ENCODE data around the gene ANKS1B.

DNA sequence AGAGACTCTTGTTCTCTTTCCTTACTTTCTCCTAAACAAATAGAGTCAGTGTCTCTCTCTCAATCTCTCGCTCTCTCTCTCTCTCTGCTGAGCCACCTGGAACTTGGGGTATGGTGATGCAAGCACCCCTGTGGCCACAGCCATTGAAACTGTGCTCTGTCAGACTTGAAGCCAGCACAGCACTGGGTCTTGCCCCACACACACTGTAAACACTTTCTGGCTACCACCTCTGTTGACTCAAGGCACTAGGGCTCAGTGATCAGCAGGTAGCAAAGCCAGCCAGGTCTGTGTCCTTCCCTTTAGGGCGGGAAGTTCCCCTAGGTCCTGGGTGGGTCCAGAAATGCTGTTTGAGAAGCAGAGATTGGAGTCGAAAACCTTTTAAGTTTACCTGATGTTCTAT lies 463.1 kb downstream of the ANKS1B start:
- TF ChIP-seq, protein P1, sequence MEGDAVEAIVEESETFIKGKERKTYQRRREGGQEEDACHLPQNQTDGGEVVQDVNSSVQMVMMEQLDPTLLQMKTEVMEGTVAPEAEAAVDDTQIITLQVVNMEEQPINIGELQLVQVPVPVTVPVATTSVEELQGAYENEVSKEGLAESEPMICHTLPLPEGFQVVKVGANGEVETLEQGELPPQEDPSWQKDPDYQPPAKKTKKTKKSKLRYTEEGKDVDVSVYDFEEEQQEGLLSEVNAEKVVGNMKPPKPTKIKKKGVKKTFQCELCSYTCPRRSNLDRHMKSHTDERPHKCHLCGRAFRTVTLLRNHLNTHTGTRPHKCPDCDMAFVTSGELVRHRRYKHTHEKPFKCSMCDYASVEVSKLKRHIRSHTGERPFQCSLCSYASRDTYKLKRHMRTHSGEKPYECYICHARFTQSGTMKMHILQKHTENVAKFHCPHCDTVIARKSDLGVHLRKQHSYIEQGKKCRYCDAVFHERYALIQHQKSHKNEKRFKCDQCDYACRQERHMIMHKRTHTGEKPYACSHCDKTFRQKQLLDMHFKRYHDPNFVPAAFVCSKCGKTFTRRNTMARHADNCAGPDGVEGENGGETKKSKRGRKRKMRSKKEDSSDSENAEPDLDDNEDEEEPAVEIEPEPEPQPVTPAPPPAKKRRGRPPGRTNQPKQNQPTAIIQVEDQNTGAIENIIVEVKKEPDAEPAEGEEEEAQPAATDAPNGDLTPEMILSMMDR (conservative IDR thresholded peaks at IDR 0.05; ENCODE audit: low read length), result no peak
- no peak for TF ChIP-seq EZH2phosphoT487 (IDR thresholded peaks at IDR 0.05; ENCODE audit: borderline replicate concordance)
